DND-41 (cell line): ENCODE data around the gene AUTS2.

Source experiments
- ATAC-seq: fragments of 200-7000 bp; cut with Tn5 transposase; 3 replicates; pipeline ENCODE4 v1.9.1; 2021; ENCODE audit warnings: low read depth; ENCODE audit not compliant: insufficient read depth
- DNase-seq: peaks from one replicate; pipeline ENCODE4 v3.0.0-alpha.2; 2020
- H2AFZ ChIP-seq: 2 replicates; pipeline ENCODE4 v1.6.0; 2012; ENCODE audit warnings: low read depth, low read length
- H3K27ac ChIP-seq: 2 replicates; pipeline ENCODE4 v1.5.1; 2012; ENCODE audit warnings: low read length, inconsistent platforms
- H3K27me3 ChIP-seq: fragments of 200-600 bp; sonication (generic); 2 replicates; pipeline ENCODE4 v1.6.0; 2012; ENCODE audit warnings: low read length, mild to moderate bottlenecking, inconsistent platforms; ENCODE audit not compliant: insufficient read depth, poor library complexity
- H3K36me3 ChIP-seq: 2 replicates; pipeline ENCODE4 v1.5.1; 2012; ENCODE audit warnings: low read length, inconsistent platforms; ENCODE audit not compliant: insufficient read depth
- H3K4me1 ChIP-seq: 2 replicates; pipeline ENCODE4 v1.5.1; 2012; ENCODE audit warnings: mild to moderate bottlenecking, low read length; ENCODE audit not compliant: insufficient read depth
- H3K4me2 ChIP-seq: 2 replicates; pipeline ENCODE4 v1.6.0; 2012; ENCODE audit warnings: mild to moderate bottlenecking, moderate library complexity, low read length, inconsistent platforms; ENCODE audit not compliant: insufficient read depth
- H3K4me3 ChIP-seq, 2 experiments: fragments of 200-600 bp in 1 of 2; shearing (Covaris generic) in 1 of 2; 2 replicates each; pipeline ENCODE4 v1.5.1; 2012 to 2016; ENCODE audit warnings: inconsistent platforms in 2 of 2, low read length in 2 of 2, mild to moderate bottlenecking in 2 of 2, low read depth in 1 of 2, moderate library complexity in 1 of 2
- H3K79me2 ChIP-seq: 2 replicates; pipeline ENCODE4 v1.6.0; 2012; ENCODE audit warnings: low read length, inconsistent platforms; ENCODE audit not compliant: insufficient read depth
- H3K9ac ChIP-seq: 2 replicates; pipeline ENCODE4 v1.6.0; 2012; ENCODE audit warnings: low read depth, mild to moderate bottlenecking, inconsistent platforms, low read length, moderate library complexity
- H3K9me3 ChIP-seq: 2 replicates; pipeline ENCODE4 v1.5.1; 2012; ENCODE audit warnings: low read length, moderate library complexity, mild to moderate bottlenecking, inconsistent platforms; ENCODE audit not compliant: insufficient read depth, severe bottlenecking
- H4K20me1 ChIP-seq: 2 replicates; pipeline ENCODE4 v1.6.0; 2012; ENCODE audit warnings: low read length; ENCODE audit not compliant: insufficient read depth
- EZH2 ChIP-seq: IDR thresholded peaks from 3 replicates; pipeline ENCODE4 v1.6.1; 2012; ENCODE audit warnings: borderline replicate concordance, low read depth, mild to moderate bottlenecking, moderate library complexity, low read length, inconsistent platforms; ENCODE audit not compliant: severe bottlenecking
- TF ChIP-seq, protein P1 (sequence below): IDR thresholded peaks from 2 replicates; pipeline ENCODE4 v1.5.1; 2012; ENCODE audit warnings: borderline replicate concordance, low read length, moderate library complexity, mild to moderate bottlenecking; ENCODE audit not compliant: poor library complexity, severe bottlenecking; ENCODE audit errors: extremely low read depth

The AUTS2 gene

GRCh38 chr7:69657331-69657730, 59.1 kb downstream of the AUTS2 start:
- H3K9me3 ChIP-seq: no peaks in the 10 kb centered on the region
- ATAC-seq (no peak), DNase-seq (no peak)
- peaks cover 59% of the 10 kb centered on the region; the same call in 1 of the 2 replicates for H4K20me1 ChIP-seq
- no peak overlapping the region for H3K4me2 ChIP-seq
- TF ChIP-seq, protein P1, sequence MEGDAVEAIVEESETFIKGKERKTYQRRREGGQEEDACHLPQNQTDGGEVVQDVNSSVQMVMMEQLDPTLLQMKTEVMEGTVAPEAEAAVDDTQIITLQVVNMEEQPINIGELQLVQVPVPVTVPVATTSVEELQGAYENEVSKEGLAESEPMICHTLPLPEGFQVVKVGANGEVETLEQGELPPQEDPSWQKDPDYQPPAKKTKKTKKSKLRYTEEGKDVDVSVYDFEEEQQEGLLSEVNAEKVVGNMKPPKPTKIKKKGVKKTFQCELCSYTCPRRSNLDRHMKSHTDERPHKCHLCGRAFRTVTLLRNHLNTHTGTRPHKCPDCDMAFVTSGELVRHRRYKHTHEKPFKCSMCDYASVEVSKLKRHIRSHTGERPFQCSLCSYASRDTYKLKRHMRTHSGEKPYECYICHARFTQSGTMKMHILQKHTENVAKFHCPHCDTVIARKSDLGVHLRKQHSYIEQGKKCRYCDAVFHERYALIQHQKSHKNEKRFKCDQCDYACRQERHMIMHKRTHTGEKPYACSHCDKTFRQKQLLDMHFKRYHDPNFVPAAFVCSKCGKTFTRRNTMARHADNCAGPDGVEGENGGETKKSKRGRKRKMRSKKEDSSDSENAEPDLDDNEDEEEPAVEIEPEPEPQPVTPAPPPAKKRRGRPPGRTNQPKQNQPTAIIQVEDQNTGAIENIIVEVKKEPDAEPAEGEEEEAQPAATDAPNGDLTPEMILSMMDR: no peak
- TF ChIP-seq EZH2: no peak
- no peak overlapping the region for H3K4me3 ChIP-seq
- peaks cover 75% of the 10 kb centered on the region for H3K79me2 ChIP-seq
- no peak overlapping the region for H3K27ac ChIP-seq
- no peak overlapping the region for H2AFZ ChIP-seq
- no peaks in the 10 kb centered on the region for H3K27me3 ChIP-seq
- no peaks in the 10 kb centered on the region for H3K4me1 ChIP-seq
- no peaks in the 10 kb centered on the region for H3K36me3 ChIP-seq
- H3K9ac ChIP-seq: no peak overlapping the region

DNA sequence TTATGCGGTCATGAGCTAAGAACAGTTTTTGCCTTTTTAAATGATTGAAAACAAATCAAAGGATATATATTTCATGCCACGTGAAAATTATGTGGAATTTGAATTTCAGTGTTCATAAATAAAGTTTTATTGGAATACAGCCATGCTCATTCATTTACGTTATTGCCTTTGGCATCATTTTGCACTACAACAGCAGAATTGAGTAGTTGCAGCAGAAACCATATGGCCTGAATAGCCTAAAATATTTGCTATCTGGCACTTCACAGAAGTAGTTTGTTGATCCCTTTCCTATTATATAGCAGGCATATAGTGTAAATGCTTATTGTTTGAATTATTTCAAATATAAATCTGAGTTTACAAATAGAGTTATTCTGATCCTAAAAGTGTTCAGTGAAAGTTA, 59.7 kb downstream of the AUTS2 start:
- Histone ChIP-seq H3K27ac (no peak overlapping the region), H3K4me2 (no peak overlapping the region), H3K4me1 (no peaks in the 10 kb centered on the region), H3K9ac (no peak overlapping the region), H4K20me1 (peaks cover 59% of the 10 kb centered on the region; the same call in 1 of the 2 replicates), H3K27me3 (no peaks in the 10 kb centered on the region), H3K36me3 (no peaks in the 10 kb centered on the region), H3K9me3 (no peaks in the 10 kb centered on the region), H3K79me2 (peaks cover 76% of the 10 kb centered on the region), H2AFZ (no peak overlapping the region), H3K4me3 (no peak overlapping the region)
- TF ChIP-seq, protein P1: no peak
- TF ChIP-seq EZH2: no peak
- ATAC-seq (no peak), DNase-seq (no peak)

DNA sequence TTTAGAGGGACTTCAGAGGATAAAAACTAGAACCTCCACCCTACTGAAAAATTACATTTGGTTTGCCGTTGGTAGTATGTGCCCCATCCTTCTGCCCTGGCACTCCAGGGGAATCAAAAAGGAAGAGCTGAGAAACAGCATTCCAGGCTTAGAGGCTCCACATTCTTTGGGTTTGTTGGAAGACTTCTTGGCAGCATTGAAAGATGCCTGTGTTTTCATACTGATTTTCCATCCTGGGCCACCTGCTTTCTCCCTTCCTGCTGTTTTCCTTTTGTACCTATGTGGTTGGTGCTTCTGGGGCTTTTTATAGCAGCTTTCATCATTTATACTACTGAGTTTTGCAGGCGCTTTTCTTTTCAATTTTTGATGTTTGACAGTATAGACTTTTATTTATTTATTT, 61.7 kb downstream of the AUTS2 start:
- no peaks in the 10 kb centered on the region for H3K27me3 ChIP-seq
- no peak for TF ChIP-seq EZH2
- TF ChIP-seq, protein P1: no peak
- H2AFZ ChIP-seq: no peak overlapping the region
- H3K36me3 ChIP-seq: no peaks in the 10 kb centered on the region
- no peaks in the 10 kb centered on the region for H3K4me1 ChIP-seq
- H3K27ac ChIP-seq: no peak overlapping the region
- ATAC-seq: no peak
- DNase-seq: no peak
- H3K4me3 ChIP-seq: no peak overlapping the region
- H3K9me3 ChIP-seq: no peaks in the 10 kb centered on the region
- H3K9ac ChIP-seq: no peak overlapping the region
- H4K20me1 ChIP-seq: peaks cover 55% of the 10 kb centered on the region; the same call in 1 of the 2 replicates
- peaks cover 73% of the 10 kb centered on the region for H3K79me2 ChIP-seq
- no peak overlapping the region for H3K4me2 ChIP-seq

- no peak overlapping the region for H3K4me2 ChIP-seq
- ATAC-seq: no peak
- no peak overlapping the region for H3K9ac ChIP-seq
Observed at GRCh38 chr7:69661342-69661741, 63.1 kb downstream of the AUTS2 start.

More at GRCh38 chr7:69661342-69661741, 63.1 kb downstream of the AUTS2 start:
- H3K27me3 ChIP-seq: no peaks in the 10 kb centered on the region
- peaks cover 71% of the 10 kb centered on the region for H3K79me2 ChIP-seq
- no peak overlapping the region for H2AFZ ChIP-seq
- TF ChIP-seq, protein P1: no peak
- TF ChIP-seq EZH2: no peak
- H3K27ac ChIP-seq: no peak overlapping the region
- no peaks in the 10 kb centered on the region for H3K9me3 ChIP-seq
- no peaks in the 10 kb centered on the region for H3K4me1 ChIP-seq
- H3K36me3 ChIP-seq: no peaks in the 10 kb centered on the region
- H4K20me1 ChIP-seq: peaks cover 50% of the 10 kb centered on the region; the same call in 1 of the 2 replicates
- no peak for DNase-seq
- H3K4me3 ChIP-seq: no peak overlapping the region
